DOHH2 (cell line): Measurements from ENCODE around the gene PRKD2.

Experiments used
- H3F3A ChIP-seq: fragments of 200-600 bp; sonication (generic), shearing (Covaris generic); 2 replicates; pipeline ENCODE4 v1.6.0; 2016; ENCODE audit warnings: antibody characterized with exemption, mild to moderate bottlenecking; ENCODE audit not compliant: control insufficient read depth, insufficient read depth
- H3K27ac ChIP-seq: fragments of 200-600 bp; sonication (generic); 2 replicates; pipeline ENCODE4 v1.5.1; 2014; ENCODE audit warnings: low read depth, mild to moderate bottlenecking, low read length, moderate library complexity
- H3K27me3 ChIP-seq: fragments of 200-600 bp; sonication (generic); 2 replicates; pipeline ENCODE4 v1.6.1; 2014; ENCODE audit warnings: mild to moderate bottlenecking, low read length, mixed read lengths; ENCODE audit not compliant: control insufficient read depth
- H3K36me3 ChIP-seq: fragments of 200-600 bp; sonication (generic); 2 replicates; pipeline ENCODE4 v1.6.1; 2014; ENCODE audit warnings: mild to moderate bottlenecking, low read length, moderate library complexity, mixed read lengths; ENCODE audit not compliant: control insufficient read depth
- H3K4me1 ChIP-seq: fragments of 200-600 bp; sonication (generic); 2 replicates; pipeline ENCODE4 v1.6.1; 2014; ENCODE audit warnings: mild to moderate bottlenecking, low read length, mixed read lengths; ENCODE audit not compliant: control insufficient read depth
- H3K4me2 ChIP-seq: fragments of 200-600 bp; sonication (generic); 2 replicates; pipeline ENCODE4 v1.6.0; 2014; ENCODE audit warnings: mild to moderate bottlenecking, low read length, moderate library complexity
- H3K4me3 ChIP-seq: fragments of 200-600 bp; sonication (generic); 2 replicates; pipeline ENCODE4 v1.5.1; 2014; ENCODE audit warnings: mild to moderate bottlenecking, low read length, mixed read lengths
- H3K79me2 ChIP-seq: fragments of 200-600 bp; sonication (generic); 2 replicates; pipeline ENCODE4 v1.6.1; 2014; ENCODE audit warnings: mild to moderate bottlenecking, low read length, mixed read lengths; ENCODE audit not compliant: control insufficient read depth
- H3K9me2 ChIP-seq: fragments of 200-600 bp; sonication (generic); replicated peaks from 2 replicates; pipeline ENCODE4 v1.6.1; 2014; ENCODE audit warnings: mild to moderate bottlenecking, low read length, mixed read lengths; ENCODE audit not compliant: control insufficient read depth
- H3K9me3 ChIP-seq: fragments of 200-600 bp; sonication (generic); 2 replicates; pipeline ENCODE4 v1.6.1; 2014; ENCODE audit warnings: antibody characterized with exemption, low read length, mixed read lengths; ENCODE audit not compliant: control insufficient read depth, insufficient read depth
- H4K20me1 ChIP-seq: fragments of 200-600 bp; sonication (generic); 2 replicates; pipeline ENCODE4 v1.6.0; 2014; ENCODE audit warnings: low read depth, mild to moderate bottlenecking, antibody characterized with exemption, low read length, moderate library complexity; ENCODE audit not compliant: control insufficient read depth, insufficient read depth
- CTCF ChIP-seq: fragments of 200-600 bp; sonication (generic); IDR thresholded peaks from one replicate; pipeline ENCODE4 v1.5.1; 2014; ENCODE audit warnings: antibody characterized with exemption, mild to moderate bottlenecking, low read depth, low read length; ENCODE audit not compliant: poor library complexity, severe bottlenecking
- EZH2phosphoT487 ChIP-seq: fragments of 200-600 bp; sonication (generic); IDR thresholded peaks from 2 replicates; pipeline ENCODE4 v1.6.1; 2017; ENCODE audit warnings: borderline replicate concordance, mild to moderate bottlenecking, antibody characterized with exemption, low read length, moderate library complexity, mixed read lengths

PRKD2 gene

GRCh38 chr19:46717034-46717715 is at the start of gene PRKD2:
Gene PRKD2 (minus strand): TSS chr19:46717114. CDS start chr19:46716370, 744 bp downstream.
- no peaks in the 10 kb centered on the region for H4K20me1 ChIP-seq
- peaks cover 47% of the 10 kb centered on the region for H3K79me2 ChIP-seq
- TF ChIP-seq CTCF: no peak
- TF ChIP-seq EZH2phosphoT487: no peak
- peak within 1 kb of the TSS; percentile 88 for H3K4me3 ChIP-seq
- no peaks in the 10 kb centered on the region for H3K27me3 ChIP-seq
- no peaks in the 10 kb centered on the region for H3K9me3 ChIP-seq
- peak within 1 kb of the TSS; percentile 93 for H3K27ac ChIP-seq
- H3F3A ChIP-seq: peaks cover 35% of the 10 kb centered on the region
- peaks cover 71% of the 10 kb centered on the region for H3K4me1 ChIP-seq
- H3K36me3 ChIP-seq: peaks cover 76% of the 10 kb centered on the region
- H3K9me2 ChIP-seq: no peaks in the 10 kb centered on the region
- peak within 1 kb of the TSS; percentile 100 for H3K4me2 ChIP-seq

- Histone ChIP-seq H3K27ac (no peak overlapping the region), H3K9me3 (no peaks in the 10 kb centered on the region), H3K4me1 (no peaks in the 10 kb centered on the region), H4K20me1 (no peaks in the 10 kb centered on the region), H3K4me2 (no peak overlapping the region), H3K79me2 (no peaks in the 10 kb centered on the region), H3K4me3 (no peak overlapping the region), H3F3A (no peaks in the 10 kb centered on the region), H3K27me3 (no peaks in the 10 kb centered on the region), H3K36me3 (no peaks in the 10 kb centered on the region), H3K9me2 (no peaks in the 10 kb centered on the region)
- no peak for TF ChIP-seq CTCF
- no peak for TF ChIP-seq EZH2phosphoT487
Observed at GRCh38 chr19:46764817-46765291, 47.9 kb upstream of the PRKD2 start.

- Histone ChIP-seq H3K36me3 (peaks cover 7% of the 10 kb centered on the region), H3K27me3 (no peaks in the 10 kb centered on the region), H3K27ac (no peak overlapping the region), H3K4me1 (peaks cover 2% of the 10 kb centered on the region; the same call in 1 of the 2 replicates), H3K9me3 (no peaks in the 10 kb centered on the region), H3K9me2 (no peaks in the 10 kb centered on the region), H3F3A (no peaks in the 10 kb centered on the region), H3K4me3 (no peak overlapping the region), H4K20me1 (no peaks in the 10 kb centered on the region; the same call in 1 of the 2 replicates), H3K79me2 (no peaks in the 10 kb centered on the region), H3K4me2 (no peak overlapping the region)
- TF ChIP-seq EZH2phosphoT487: no peak
- no peak for TF ChIP-seq CTCF
Observed at GRCh38 chr19:46762245-46762890, 45.5 kb upstream of the PRKD2 start.
